G401 (cell line): ENCODE results near the gene NLRP11. TPM values are rescaled to one million over a fixed set of nuclear protein-coding genes. Genes with fewer than 3 reads are reported as not detected.
A peak's percentile ranks its signal among the peaks of the same experiment; 100 is the strongest.

Experiments
- DNase-seq: peaks from one replicate; pipeline ENCODE4 v3.0.0-alpha.2; 2015; ENCODE audit warnings: low spot score
- in situ Hi-C: cut with HindIII; loops from 2 replicates; pipeline ENCODE4 v1.10.0; 2016; ENCODE audit warnings: low sequenced_read_pairs, mixed read lengths
- total RNA-seq: library from RNA; depleted of rRNA; stranded (reverse); fragments of >200 nt; shearing (Covaris generic); gene quantifications from 2 replicates; pipeline ENCODE4 v1.2.3, GENCODE V29; 2014; rRNA removed

Gene NLRP11
- total RNA-seq, result 1.4 and 1.6 TPM in 2 replicates

DNA sequence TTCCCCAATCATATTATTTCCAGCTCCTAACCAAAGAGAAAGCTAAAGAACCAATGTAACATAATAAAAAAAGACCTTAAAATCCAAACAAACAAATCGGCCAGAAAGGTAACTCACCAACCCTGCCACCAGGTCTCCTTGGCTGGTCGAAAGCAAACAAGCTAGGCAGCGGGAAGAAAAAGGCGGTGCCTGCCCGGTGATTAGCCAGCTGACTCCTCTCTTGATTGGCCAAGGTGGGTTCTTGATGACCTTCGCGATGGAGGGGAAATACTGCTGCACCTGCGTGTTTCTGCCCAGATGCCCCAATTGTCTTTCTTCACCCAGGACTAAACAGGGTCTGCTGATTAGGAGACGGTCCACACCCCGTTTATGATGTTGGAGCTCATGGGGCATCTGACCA is at the start of gene NLRP11:
TSS of gene NLRP11 (minus strand) at position 154 of the 400 bp plus-strand sequence. CDS start 13,825 bp downstream, outside the sequence.
- DNase-seq, result no peak
- in situ Hi-C loops, result no loop called here

GRCh38 chr19:55877211-55877610 is 45.4 kb upstream of the NLRP11 start:
- in situ Hi-C loops, result no loop called here
- no peak for DNase-seq

GRCh38 chr19:55870736-55871135 is 38.9 kb upstream of the NLRP11 start:
- in situ Hi-C loops, result no loop called here

GRCh38 chr19:55867101-55867500 is 35.3 kb upstream of the NLRP11 start:
- in situ Hi-C loops, result no loop called here
- DNase-seq, result no peak

More at GRCh38 chr19:55870736-55871135, 38.9 kb upstream of the NLRP11 start:
- DNase-seq, result no peak

DNA sequence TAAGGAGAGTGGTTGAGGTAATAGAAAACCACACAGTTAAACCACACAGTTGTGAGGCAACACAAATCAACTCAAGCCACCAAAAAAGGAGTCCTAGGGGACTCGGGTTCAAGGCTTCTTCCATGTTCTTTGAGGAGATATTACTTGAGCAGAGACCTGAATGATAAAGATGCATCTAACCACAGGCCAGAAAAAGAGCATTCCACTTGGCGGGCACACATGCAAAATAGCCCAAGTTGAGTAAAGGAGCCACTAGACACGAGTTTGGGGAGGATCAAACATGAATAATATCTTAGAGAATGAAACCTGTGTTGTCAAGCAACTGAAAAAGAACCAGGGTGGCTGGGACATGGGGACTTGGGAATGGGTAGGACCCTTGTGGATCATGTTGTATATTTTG is 34.7 kb upstream of the NLRP11 start:
- in situ Hi-C loops, result no loop called here
- DNase-seq, result no peak

DNA sequence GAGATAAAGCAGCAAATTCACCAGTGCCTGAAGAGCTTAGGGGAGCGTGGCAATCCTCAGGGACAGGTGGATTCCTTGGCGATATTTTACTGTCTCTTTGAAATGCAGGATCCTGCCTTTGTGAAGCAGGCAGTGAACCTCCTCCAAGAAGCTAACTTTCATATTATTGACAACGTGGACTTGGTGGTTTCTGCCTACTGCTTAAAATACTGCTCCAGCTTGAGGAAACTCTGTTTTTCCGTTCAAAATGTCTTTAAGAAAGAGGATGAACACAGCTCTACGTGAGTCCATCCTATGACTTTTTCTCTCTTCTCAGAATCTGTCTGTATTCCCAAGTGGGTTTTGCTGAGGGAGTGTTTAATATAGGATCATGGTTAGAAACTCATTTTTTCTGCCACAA is 27.2 kb upstream of the NLRP11 start:
- DNase-seq, result no peak
- in situ Hi-C loops, result no loop called here

- no peak for DNase-seq
- in situ Hi-C loops, result no loop called here
Measured at GRCh38 chr19:55858401-55858800, 26.6 kb upstream of the NLRP11 start.

- in situ Hi-C loops, result no loop called here
- no peak for DNase-seq
Measured at GRCh38 chr19:55857974-55858373, 26.2 kb upstream of the NLRP11 start.

DNA sequence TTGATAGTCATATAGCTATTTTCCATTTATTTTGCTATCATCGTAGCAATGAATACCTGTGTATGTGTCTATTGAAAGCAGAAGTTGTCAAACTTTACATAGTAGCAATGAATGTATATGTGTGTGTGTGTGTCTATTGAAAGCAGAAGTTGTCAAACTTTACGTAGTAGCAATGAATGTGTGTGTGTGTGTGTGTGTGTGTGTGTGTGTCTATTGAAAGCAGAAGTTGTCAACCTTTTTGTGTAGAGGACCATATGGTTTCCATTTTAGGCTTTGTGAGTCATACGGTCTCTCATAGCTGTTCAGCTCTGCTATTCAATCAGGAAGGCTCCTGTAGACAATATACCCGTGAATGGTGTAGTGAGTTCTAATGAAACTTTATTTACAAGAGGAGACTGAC is 25.4 kb upstream of the NLRP11 start:
- no peak for DNase-seq
- in situ Hi-C loops, result no loop called here

DNA sequence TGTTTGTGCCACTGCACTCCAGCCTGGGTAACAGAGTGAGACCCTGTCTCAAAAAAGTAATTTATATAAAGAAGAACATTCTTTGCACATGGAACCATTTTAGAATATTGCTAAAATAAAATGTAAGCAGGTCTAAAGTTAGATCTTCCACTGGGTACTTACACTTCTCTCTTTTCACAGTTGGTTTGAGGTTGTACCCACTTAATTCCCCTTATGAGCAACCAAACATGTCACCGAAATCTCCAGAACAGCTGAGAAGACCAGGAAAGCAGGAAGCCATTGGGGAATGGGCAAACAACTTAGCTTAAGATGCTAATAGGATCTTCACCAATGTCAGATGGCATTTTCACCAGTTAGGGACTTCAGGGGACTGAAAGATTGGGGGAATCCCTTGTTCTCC is 23.4 kb upstream of the NLRP11 start:
- in situ Hi-C loops, result no loop called here
- DNase-seq, result no peak

GRCh38 chr19:55838906-55839305 is 7.1 kb upstream of the NLRP11 start:
- no peak for DNase-seq
- in situ Hi-C loops, result no loop called here

DNA sequence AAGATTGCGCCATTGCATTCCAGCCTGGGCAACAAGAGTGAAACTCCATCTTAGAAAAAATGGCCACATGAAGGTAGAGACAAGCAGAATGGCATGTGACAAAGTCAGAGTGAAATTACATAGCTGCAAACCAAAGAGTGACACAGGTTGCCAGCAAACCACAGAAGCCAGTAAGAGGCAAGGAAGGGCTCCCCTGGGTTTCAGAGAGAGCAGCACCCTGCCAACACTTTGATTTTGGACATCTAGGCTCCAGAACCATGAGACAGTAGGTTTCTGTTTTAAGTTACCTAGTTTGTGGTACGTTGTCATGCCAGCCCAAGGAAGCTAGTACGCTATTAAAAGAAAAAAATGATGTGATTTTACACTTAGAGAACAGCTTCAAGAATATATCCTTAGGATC is 6.5 kb upstream of the NLRP11 start:
- in situ Hi-C loops, result no loop called here
- no peak for DNase-seq

DNA sequence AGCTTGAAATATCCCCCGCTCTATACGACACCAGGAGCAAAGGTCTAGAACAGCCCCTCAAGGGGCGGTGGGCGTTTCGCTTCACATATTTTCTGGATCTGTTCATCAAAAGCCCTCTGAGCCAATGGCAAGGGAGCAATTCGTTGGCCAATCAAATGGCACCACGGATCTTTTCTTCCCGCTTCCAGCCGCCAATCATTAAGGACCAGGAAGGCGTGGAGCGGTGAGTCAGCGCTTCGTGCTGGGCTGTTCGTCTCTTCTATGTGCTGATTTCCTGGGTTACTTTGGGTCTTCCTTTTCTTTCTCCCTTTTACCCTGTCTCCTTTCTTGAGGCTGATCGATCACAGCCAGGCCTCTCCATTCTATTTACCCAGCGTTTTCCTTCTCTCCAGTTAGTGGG is 4.5 kb upstream of the NLRP11 start, which contains the start of gene NLRP4:
TSS of gene NLRP4 (plus strand) at position 201 of the 400 bp plus-strand sequence. CDS start 15,541 bp downstream, outside the sequence.
- no peak for DNase-seq
- in situ Hi-C loops, result no loop called here

- no peak for DNase-seq
- in situ Hi-C loops, result no loop called here
Measured at GRCh38 chr19:55832676-55833075, 877 bp upstream of the NLRP11 start.

- in situ Hi-C loops, result no loop called here
- DNase-seq, result no peak
Measured at GRCh38 chr19:55830656-55831055, 1.1 kb downstream of the NLRP11 start.

- in situ Hi-C loops, result no loop called here
- DNase-seq, result no peak
Measured at GRCh38 chr19:55820037-55820436, 11.8 kb downstream of the NLRP11 start.

DNA sequence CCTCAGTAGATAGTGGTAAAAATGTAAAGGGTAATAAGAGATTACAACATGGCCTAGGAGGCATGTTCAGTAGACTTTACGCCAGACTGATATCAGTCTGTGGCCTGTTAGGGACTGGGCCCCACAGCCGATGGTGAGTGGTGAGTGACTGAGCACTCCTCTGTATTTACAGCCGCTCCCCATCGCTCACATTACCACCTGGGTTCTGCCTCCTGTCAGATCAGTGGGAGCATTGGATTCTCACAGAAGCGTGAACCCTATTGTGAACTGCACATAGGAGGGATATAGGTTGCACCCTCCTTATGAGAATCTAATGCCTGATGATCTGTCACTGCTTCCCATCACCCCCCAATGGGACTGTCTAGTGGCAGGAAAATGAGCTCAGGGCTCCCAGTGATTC is 17.9 kb downstream of the NLRP11 start:
- in situ Hi-C loops, result no loop called here
- DNase-seq, result no peak

DNA sequence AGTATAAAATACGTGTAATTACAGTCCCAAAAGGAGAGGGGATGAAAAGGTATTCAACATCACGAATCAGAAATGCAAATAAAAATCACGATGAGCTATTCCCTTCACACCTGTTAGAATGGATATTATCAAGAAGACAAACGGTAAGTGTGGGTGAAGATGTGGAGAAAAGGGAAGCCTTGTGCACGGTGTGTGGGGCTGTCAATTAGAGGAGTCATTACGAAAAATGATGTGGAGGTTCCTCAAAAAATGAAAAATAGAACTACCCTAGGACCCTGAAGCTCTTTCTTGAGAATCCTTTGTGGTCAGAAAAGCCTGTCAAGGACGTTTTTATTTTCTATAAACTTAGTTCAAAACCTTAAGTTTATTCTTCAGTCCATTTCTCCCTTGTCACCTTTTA is 19.4 kb downstream of the NLRP11 start:
- in situ Hi-C loops, result no loop called here
- no peak for DNase-seq

DNA sequence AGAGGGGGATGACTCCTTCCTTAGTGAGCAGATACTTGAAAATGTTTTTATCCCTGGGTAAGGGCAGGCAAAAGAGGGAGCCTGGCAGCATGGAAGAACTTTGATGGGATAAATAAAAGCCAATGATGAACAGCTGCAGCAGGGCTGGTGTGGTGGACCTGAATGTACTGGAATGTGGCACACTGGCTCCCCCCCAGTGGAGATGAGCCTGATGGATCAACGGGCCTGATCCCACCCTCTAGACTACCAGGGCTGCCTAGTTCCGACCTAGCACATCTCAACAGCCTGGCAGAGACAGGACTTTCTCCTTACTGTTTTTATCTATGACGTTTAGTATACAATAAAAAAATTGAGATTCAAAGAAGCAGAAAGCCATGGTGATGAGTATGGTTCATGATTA is 20.5 kb downstream of the NLRP11 start:
- in situ Hi-C loops, result no loop called here
- no peak for DNase-seq

DNA sequence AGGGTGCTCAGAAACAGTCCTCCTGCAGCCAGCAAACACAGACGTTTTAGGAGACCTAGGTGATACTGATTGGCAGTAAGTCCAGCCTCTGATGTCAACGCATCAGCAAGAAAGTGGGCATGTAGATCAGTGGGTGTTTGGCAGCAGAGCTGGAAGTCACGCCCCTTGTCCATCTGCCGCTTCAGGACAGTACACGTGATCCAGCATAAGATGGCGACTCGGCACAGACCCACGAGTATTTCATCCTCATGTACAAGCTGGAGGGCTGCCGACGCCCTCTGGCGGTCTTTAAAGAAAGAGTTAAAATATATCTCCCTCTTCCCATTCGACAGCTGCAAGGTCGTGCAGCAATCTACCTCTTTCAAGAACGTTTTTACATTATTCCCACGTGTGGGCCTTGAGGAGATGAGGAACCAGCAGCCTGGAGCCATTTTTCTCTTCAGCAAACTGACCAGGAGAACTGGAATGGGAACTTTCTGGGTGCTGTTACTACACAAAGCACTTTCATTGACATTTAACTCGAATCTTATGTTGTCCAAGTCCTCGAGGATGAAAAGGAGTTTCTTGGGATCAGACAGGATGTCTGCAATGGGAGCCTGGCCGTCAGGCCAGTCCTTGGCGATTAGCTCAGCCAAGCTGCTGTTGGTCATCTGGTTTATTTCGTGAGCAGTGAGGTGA is 22.3 kb downstream of the NLRP11 start:
- peak; percentile 41 for DNase-seq
- in situ Hi-C loops, result no loop called here

- in situ Hi-C loops, result no loop called here
- DNase-seq, result no peak
Measured at GRCh38 chr19:55802281-55802680, 29.5 kb downstream of the NLRP11 start.
